Islet precursor cell (in vitro differentiated cells): ENCODE data around the gene ALDH3B1.

Experiments
- DNase-seq: peaks from one replicate; pipeline ENCODE4 v3.0.0-alpha.2; 2018

The ALDH3B1 gene

GRCh38 chr11:68032997-68033707, 23.0 kb downstream of the ALDH3B1 start:
- no peak for DNase-seq

DNA sequence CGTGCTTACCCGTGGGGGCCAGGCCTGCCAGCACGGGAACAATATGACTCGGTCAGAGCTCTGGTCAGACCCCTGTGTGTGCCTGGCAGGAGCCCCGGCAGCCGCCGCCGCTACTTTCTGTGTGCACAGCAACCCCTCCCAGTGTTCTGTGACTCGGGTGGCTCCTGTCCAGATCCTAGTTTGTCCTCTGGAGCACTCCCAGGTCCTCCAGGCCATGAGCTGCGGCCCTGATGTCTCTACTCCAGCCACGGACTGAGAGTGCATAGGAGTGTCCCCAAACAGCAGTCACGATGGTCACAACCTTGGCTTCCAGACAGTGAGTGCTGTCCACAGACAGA, 23.6 kb downstream of the ALDH3B1 start:
- DNase-seq, result no peak

DNA sequence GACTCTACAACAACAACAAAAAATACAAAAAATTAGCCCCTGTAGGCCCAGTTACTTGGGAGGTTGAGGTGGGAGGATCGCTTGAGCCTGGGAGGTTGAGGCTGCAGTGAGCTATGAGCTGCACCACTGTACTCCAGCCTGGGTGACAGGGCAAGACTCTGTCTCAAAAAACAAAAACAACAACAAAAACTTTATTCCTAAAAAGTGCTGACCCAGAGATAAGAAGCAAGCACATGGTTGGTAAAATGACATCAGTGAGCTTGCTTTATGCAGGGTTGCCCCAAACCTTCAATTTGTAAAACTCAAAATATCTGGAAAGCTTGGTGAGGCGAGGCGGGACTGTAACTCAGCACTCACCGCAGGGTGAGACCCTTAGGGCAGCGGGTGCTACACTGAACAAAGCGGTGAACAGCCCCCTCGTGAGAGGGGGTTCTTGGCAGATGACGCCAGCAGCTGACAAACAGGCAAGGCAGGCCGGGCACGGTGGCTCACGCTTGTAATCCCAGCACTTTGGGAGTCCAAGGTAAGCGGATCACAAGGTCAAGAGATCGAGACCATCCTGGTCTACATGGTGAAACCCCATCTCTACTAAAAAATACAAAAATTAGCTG, 25.2 kb downstream of the ALDH3B1 start:
- no peak for DNase-seq

- DNase-seq, result no peak
These were observed 26.1 kb downstream of the ALDH3B1 start for GRCh38 chr11:68036141-68036716.

DNA sequence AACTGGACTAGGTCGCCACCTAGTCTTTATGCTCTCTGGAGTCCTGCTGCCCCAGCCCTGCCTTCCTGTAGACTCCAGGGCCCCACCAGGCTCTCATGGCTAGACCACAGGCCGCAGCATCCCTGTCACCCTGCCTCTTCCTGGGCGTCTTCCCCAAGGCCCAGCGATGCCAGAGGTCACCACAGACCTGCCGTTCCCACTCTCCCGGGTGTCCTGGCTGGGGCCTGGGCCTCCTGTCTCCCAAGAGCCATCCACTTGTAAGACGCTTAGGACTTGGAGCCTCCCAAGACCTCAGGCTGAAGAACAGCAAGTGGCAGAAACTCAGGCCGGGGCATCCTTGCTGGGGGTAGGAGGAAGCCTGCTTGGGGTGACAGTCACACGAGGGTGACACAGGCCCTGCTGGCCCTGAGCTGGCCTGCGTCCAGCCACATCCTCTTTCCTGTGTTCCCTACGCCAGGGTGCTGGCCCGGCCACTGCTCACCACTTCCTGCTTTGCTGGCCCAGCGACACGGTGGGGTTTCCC, 26.7 kb downstream of the ALDH3B1 start:
- no peak for DNase-seq

- no peak for DNase-seq
These were observed 27.5 kb downstream of the ALDH3B1 start for GRCh38 chr11:68037411-68038225.

GRCh38 chr11:68038226-68038717, 28.1 kb downstream of the ALDH3B1 start:
- DNase-seq, result no peak

GRCh38 chr11:68038718-68039525, 28.8 kb downstream of the ALDH3B1 start, which contains the start of gene TCIRG1:
TSS of gene TCIRG1 (plus strand) at chr11:68039025. CDS start at chr11:68041272, 2,247 bp downstream.
- DNase-seq, result peak; percentile 96

GRCh38 chr11:68039526-68040086, 29.5 kb downstream of the ALDH3B1 start:
- DNase-seq, result no peak

- DNase-seq, result peak; percentile 94
These were observed 30.2 kb downstream of the ALDH3B1 start for GRCh38 chr11:68040101-68040956.

GRCh38 chr11:68040957-68041591, 30.9 kb downstream of the ALDH3B1 start:
- DNase-seq, result no peak

DNA sequence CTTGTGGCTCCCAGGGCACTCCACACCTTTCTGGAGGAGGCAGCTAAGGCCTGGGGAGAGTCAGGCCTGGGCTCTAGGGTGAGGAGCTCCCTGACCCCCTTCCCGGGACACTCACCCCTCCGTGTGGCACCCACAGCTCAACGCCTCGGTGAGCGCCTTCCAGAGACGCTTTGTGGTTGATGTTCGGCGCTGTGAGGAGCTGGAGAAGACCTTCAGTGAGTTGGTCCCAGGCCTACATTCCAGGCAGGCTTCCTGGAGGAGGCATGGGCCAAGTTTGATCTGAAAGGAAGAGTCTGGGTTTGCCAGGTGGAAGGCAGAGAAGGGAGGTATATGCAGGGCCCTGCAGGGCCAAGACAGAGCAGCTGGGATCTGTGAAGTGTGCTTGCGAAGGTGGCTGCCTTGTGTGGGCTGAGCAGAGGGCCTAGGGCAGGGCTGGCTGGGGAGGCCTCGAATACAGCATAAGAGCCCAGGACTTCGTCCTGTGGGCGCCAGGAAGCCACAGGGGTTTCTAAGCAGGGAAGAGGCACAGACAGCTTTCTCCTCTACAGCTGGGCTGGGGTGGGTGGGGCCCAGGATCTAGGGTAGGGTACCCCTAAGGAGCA, 31.6 kb downstream of the ALDH3B1 start:
- DNase-seq, result no peak

- no peak for DNase-seq
These were observed 32.3 kb downstream of the ALDH3B1 start for GRCh38 chr11:68042219-68043028.

GRCh38 chr11:68043029-68043348, 32.9 kb downstream of the ALDH3B1 start:
- no peak for DNase-seq

DNA sequence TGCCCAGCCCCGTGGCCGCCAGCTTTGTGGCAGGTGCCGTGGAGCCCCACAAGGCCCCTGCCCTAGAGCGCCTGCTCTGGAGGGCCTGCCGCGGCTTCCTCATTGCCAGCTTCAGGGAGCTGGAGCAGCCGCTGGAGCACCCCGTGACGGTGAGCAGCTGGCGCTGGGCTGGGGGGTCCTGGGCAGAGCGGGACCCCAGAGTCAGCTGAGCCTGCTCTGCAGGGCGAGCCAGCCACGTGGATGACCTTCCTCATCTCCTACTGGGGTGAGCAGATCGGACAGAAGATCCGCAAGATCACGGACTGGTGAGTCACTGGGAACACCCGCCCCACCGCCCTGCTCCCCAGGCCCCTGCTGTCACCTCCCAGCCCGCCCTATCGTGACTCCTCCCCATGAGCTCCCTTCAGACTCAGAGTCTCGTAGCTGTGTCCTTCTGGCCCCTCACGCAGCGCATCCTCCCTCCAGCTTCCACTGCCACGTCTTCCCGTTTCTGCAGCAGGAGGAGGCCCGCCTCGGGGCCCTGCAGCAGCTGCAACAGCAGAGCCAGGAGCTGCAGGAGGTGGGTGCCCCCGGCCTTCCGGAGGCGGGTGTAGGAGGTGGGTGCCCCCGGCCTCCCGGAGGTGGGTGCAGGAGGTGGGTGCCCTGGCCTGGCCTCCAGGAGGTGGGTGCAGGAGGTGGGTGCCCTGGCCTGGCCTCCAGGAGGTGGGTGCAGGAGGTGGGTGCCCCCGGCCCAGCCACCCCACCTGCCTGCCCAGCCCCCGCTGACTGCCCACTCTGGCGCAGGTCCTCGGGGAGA, 33.4 kb downstream of the ALDH3B1 start:
- no peak for DNase-seq

GRCh38 chr11:68044145-68044813, 34.2 kb downstream of the ALDH3B1 start:
- DNase-seq, result no peak

- no peak for DNase-seq
These were observed 34.8 kb downstream of the ALDH3B1 start for GRCh38 chr11:68044898-68045351.
